Peyer's patch (tissue), 4 donors: ENCODE data around the gene BACH2. TPM values are rescaled to one million over a fixed set of nuclear protein-coding genes. Genes with fewer than 3 reads are reported as not detected.
"Not testable (repeated sequence)": the region's sequence is repeated elsewhere in the genome, so short reads cannot be mapped to it uniquely, and the experiment has no call there.

Experiments used
- DNase-seq, 3 donors: peaks; one replicate each; pipeline ENCODE4 v3.0.0-alpha.2; 2017 to 2019
- H3K27ac ChIP-seq, 4 donors: fragments of 200-600 bp; sonication (generic); one replicate each; pipeline ENCODE4 v1.5.1; 2016 to 2019
- H3K27me3 ChIP-seq, 2 donors: fragments of 200-600 bp; sonication (generic); one replicate each; pipeline ENCODE4 v1.5.1; 2019
- H3K36me3 ChIP-seq, 3 donors: fragments of 200-600 bp; sonication (generic); one replicate each; pipeline ENCODE4 v1.5.1; 2016 to 2019
- H3K4me1 ChIP-seq, 4 donors: fragments of 200-600 bp; sonication (generic); one replicate each; pipeline ENCODE4 v1.5.1; 2016 to 2019
- H3K4me3 ChIP-seq, 4 donors: fragments of 200-600 bp; sonication (generic); 1 replicate in 3 of 4; 2 replicates in 1 of 4; pipeline ENCODE4 v1.5.1; 2016 to 2019; ENCODE audit warnings: mild to moderate bottlenecking in 1 of 4
- H3K9me3 ChIP-seq, 4 donors: fragments of 200-600 bp; sonication (generic); one replicate each; pipeline ENCODE4 v1.5.1; 2016 to 2019; ENCODE audit warnings: mild to moderate bottlenecking in 1 of 4
- POLR2A ChIP-seq, 2 donors: fragments of 450-650 bp; IDR thresholded peaks; one replicate each; pipeline ENCODE4 v1.5.1; 2017; ENCODE audit warnings: antibody characterized with exemption in 2 of 2, mild to moderate bottlenecking in 2 of 2, moderate library complexity in 2 of 2
- total RNA-seq, 4 donors: library from RNA; depleted of rRNA; stranded (reverse); fragments of >200 nt; gene quantifications; one replicate each; pipeline ENCODE4 v1.1.0, GENCODE V29; 2016
- TF ChIP-seq, protein P1 (sequence below), 6 experiments: fragments of 450-650 bp in 4 of 6; fragments of 200-600 bp in 2 of 6; sonication (generic) in 1 of 6; IDR thresholded peaks; one replicate each; pipeline ENCODE4 v1.5.1; 2017 to 2019; ENCODE audit warnings: antibody characterized with exemption in 6 of 6, mild to moderate bottlenecking in 3 of 6, moderate library complexity in 1 of 6

BACH2 gene
- total RNA-seq, 4 donors from 2014 or later, result 0.18 to 26.4 (median 8.2) TPM

DNA sequence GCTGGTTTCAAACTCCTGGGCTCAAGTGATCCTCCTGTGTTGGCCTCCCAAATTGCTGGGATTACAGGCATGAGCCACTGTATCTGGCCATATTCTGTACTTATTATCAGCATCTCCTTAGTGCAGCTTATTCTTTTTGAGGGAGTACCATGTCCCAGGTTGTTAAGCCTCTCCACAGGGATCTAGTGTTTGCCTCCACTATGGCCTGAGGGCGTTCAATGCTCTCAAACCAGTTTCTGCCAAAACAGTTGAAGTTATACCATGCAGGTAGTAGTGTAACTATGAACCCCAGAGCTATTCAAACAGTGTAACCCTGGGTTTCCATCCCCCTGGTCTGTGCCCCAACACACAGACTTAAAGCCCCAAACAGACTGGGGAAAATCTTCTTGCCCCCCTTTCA, 81.7 kb downstream of the BACH2 start:
- DNase-seq, result no peak
- Histone ChIP-seq H3K27me3 (no peaks in the 10 kb centered on the region), H3K27ac (peak overlapping the region in 1 of 4 donors; percentile 72), H3K4me1 (peaks cover 0 to 11% (median 8%) of the 10 kb centered on the region in 4 donors), H3K9me3 (no peaks in the 10 kb centered on the region), H3K36me3 (no peaks in the 10 kb centered on the region), H3K4me3 (no peak overlapping the region)
- no peak for TF ChIP-seq POLR2A (IDR thresholded peaks at IDR 0.05)
- TF ChIP-seq, protein P1, sequence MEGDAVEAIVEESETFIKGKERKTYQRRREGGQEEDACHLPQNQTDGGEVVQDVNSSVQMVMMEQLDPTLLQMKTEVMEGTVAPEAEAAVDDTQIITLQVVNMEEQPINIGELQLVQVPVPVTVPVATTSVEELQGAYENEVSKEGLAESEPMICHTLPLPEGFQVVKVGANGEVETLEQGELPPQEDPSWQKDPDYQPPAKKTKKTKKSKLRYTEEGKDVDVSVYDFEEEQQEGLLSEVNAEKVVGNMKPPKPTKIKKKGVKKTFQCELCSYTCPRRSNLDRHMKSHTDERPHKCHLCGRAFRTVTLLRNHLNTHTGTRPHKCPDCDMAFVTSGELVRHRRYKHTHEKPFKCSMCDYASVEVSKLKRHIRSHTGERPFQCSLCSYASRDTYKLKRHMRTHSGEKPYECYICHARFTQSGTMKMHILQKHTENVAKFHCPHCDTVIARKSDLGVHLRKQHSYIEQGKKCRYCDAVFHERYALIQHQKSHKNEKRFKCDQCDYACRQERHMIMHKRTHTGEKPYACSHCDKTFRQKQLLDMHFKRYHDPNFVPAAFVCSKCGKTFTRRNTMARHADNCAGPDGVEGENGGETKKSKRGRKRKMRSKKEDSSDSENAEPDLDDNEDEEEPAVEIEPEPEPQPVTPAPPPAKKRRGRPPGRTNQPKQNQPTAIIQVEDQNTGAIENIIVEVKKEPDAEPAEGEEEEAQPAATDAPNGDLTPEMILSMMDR (IDR thresholded peaks at IDR 0.05), result no peak

DNA sequence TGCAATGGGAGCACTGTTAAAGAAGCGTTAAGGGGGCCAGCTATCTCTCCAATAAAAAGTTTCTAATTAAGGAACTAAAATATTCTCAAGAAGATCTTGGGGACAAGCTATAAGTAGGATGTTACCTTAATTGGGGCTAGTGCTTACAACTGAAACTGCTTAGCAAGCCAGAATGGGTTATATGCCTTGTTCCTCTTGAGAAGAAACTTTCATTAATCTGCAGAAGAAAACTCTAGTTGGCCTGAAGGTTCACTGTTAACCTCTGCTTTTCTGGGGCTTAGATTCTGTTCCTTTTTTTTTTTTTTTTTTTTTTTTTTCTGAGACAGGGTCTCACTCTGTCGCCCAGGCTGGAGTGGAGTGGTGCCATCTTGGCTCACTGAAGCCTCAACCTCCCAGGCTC, 82.2 kb downstream of the BACH2 start:
- TF ChIP-seq POLR2A (IDR thresholded peaks at IDR 0.05), result no peak
- TF ChIP-seq, protein P1 (IDR thresholded peaks at IDR 0.05), result no peak

GRCh38 chr6:90212274-90212673, 84.4 kb downstream of the BACH2 start:
- Histone ChIP-seq H3K36me3 (no peaks in the 10 kb centered on the region), H3K4me3 (no peak overlapping the region), H3K27me3 (no peaks in the 10 kb centered on the region), H3K9me3 (no peaks in the 10 kb centered on the region), H3K27ac (no peak overlapping the region), H3K4me1 (peaks cover 0 to 11% (median 8%) of the 10 kb centered on the region in 4 donors)
- DNase-seq, result no peak
- no peak for TF ChIP-seq POLR2A (IDR thresholded peaks at IDR 0.05)
- TF ChIP-seq, protein P1 (IDR thresholded peaks at IDR 0.05), result no peak

More for the DNA sequence above, 82.2 kb downstream of the BACH2 start:
- DNase-seq, result no peak
- H3K4me3 ChIP-seq, result no peak overlapping the region
- no peaks in the 10 kb centered on the region for H3K27me3 ChIP-seq
- no peaks in the 10 kb centered on the region for H3K9me3 ChIP-seq
- no peaks in the 10 kb centered on the region for H3K36me3 ChIP-seq
- peaks cover 0 to 11% (median 8%) of the 10 kb centered on the region in 4 donors for H3K4me1 ChIP-seq
- H3K27ac ChIP-seq, result peak overlapping the region in 1 of 4 donors; percentile 72

- Histone ChIP-seq H3K27ac (no peak overlapping the region), H3K36me3 (no peaks in the 10 kb centered on the region), H3K4me3 (no peak overlapping the region), H3K4me1 (no peaks in the 10 kb centered on the region), H3K27me3 (no peaks in the 10 kb centered on the region), H3K9me3 (no peaks in the 10 kb centered on the region)
- TF ChIP-seq, protein P1 (IDR thresholded peaks at IDR 0.05), result no peak
- no peak for TF ChIP-seq POLR2A (IDR thresholded peaks at IDR 0.05)
- no peak for DNase-seq
Observed at GRCh38 chr6:90209527-90209926, 87.1 kb downstream of the BACH2 start.

- not testable (repeated sequence) for H3K9me3 ChIP-seq, H3K4me1 ChIP-seq, H3K27ac ChIP-seq, H3K36me3 ChIP-seq, H3K4me3 ChIP-seq, H3K27me3 ChIP-seq, DNase-seq
Observed at GRCh38 chr6:90208690-90209089, 88.0 kb downstream of the BACH2 start.

DNA sequence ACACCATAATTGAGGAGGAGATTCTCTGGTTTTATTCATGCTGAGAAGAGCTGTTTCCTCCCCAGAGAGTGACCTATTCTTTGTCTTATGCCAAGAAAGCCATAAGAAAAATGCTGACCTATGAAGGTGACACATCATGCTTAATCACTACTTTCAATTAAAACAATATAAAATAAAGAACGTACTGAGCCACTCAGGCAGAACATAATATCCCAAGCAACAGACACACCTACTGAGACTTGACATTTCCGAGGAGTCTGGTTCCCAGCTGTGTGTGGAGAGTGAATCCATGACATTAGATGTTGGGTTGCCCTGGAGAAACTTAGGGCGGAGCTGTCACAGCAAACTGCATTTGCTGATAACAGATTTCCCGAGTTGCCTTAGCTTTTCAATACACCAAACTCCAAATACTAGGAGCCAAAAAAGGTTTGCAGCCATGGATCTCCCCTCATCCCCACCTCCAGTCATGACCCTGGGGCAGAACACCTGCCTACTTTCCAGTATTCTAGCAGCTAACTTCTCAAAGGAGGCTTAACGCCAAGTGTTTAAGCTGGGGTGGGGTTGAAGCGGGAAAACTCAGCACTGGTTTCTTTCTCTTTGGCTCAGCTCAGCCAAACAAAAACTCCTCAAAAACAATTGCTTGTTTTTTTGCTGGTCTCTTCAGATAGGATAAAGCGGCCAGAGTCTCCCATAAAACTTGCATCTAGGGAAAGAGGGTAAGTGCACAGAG, 92.2 kb downstream of the BACH2 start:
- no peaks in the 10 kb centered on the region for H3K36me3 ChIP-seq
- no peaks in the 10 kb centered on the region for H3K27me3 ChIP-seq
- no peak for DNase-seq
- no peaks in the 10 kb centered on the region for H3K4me1 ChIP-seq
- no peaks in the 10 kb centered on the region for H3K9me3 ChIP-seq
- TF ChIP-seq, protein P1 (IDR thresholded peaks at IDR 0.05), result no peak
- no peak for TF ChIP-seq POLR2A (IDR thresholded peaks at IDR 0.05)
- H3K4me3 ChIP-seq, result no peak overlapping the region
- no peak overlapping the region for H3K27ac ChIP-seq
